Hematopoietic multipotent progenitor cell (in vitro differentiated cells): Measurements from ENCODE around the gene NFX1. TPM values are rescaled to one million over a fixed set of nuclear protein-coding genes. Genes with fewer than 3 reads are reported as not detected.
A peak's percentile ranks its signal among the peaks of the same experiment; 100 is the strongest.
"Not testable (repeated sequence)": the region's sequence is repeated elsewhere in the genome, so short reads cannot be mapped to it uniquely, and the experiment has no call there.

Source experiments
- DNase-seq, 3 donors: peaks; one replicate each; pipeline ENCODE4 v3.0.0-alpha.2; 2011 to 2015; ENCODE audit warnings: low read depth in 2 of 3, low spot score in 2 of 3
- total RNA-seq: library from RNA; depleted of rRNA; stranded (reverse); fragments of >200 nt; gene quantifications from one replicate; pipeline ENCODE4 v1.2.3, GENCODE V29; 2012

Gene NFX1
- total RNA-seq, 1 donor = 35.5 TPM

DNA sequence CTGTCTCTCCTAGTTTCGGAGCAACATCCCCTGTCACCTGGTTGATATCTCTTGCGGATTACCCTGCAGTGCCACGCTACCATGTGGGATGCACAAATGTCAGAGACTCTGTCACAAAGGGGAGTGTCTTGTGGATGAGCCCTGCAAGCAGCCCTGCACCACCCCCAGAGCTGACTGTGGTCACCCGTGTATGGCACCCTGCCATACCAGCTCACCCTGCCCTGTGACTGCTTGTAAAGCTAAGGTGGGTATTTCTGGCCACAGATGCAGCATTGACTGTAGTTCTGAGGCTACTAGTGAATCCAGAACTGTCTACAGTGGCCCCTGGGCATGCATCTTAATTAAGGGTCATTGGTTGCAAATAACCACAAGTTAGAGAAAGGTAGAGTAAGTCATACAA, 61.2 kb downstream of the NFX1 start:
- DNase-seq = no peak

DNA sequence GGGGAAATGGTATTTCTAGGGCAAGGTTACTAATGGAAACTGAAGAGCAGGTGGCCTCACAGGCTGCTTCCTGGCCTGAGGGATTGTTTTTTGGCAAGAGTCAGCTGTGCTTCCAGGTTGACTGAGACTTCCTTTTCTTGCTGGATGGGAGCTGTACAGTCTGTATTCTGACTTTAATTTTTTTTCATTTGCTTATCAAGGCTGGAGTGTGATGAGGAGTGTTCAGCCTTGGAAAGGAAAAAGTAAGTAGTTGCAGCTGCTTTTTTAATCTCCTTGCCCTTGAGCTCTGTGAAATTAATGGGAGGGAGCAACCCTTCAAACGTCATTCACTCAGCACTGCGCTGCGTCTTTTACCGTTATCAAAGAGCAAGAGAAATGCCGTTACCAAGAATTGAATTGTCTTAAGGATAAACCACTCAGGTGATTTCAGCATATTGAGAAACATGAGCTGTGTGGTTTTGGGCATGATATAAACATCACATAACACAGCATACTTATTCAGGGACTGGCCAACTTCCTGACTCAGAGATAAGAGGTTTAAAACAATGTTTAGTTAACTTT, 64.4 kb downstream of the NFX1 start:
- DNase-seq = no peak

DNA sequence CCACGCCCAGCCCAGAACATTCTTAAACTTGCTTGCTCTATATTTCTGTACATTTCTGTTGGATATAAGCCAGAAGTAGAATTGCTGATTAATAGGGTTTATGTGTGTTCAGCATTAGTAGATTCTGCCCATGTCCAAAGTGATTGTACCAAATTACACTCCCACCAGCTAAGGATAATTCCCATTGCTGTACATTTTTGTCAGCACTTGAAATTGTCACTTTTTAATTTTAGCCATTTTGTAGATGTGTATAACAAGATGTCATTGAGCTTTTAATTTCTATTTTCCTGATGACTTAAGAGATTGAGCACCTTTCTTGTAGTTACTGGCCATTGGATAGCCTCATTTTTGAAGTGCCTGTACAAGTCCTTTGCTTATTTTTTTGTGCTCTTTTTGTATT, 65.6 kb downstream of the NFX1 start:
- no peak for DNase-seq

DNA sequence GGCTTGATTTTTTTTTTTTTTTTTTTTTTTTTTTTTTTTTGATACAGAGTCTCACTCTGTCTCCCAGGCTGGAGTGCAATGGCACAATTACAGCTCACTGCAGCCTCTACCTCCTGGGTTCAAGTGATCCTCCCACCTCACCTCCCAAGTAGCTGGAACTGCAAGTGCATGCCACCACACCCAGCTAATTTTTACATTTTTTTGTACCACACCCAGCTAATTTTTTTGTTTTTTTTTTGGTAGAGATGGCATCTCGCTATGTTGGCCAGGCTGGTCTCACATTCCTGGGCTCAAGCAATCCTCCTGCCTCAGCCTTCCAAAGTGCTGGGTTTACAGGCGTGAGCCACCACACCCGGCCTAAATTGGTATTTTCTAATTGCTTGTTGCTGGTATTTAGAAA, 68.3 kb downstream of the NFX1 start:
- not testable (repeated sequence) for DNase-seq

DNA sequence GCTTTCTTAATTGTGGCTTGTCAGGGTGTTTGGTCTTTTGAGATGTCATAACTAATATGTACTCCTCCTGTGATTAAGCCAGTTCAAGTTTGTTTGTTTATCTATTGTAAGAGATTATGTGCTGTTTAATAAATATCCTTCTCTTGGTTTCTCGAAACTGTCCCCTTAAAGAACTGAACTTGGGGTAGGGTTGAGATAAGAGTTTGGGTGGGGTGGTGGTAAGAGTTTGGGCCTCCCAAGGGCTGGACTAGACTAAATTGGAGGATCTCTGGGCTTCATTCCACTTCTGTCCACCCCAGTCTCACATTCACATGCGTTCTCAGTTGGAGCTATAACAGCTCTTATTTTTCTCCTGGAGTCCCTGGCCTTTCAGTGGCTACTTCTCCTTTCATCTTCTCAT, 73.8 kb downstream of the NFX1 start:
- no peak for DNase-seq

DNA sequence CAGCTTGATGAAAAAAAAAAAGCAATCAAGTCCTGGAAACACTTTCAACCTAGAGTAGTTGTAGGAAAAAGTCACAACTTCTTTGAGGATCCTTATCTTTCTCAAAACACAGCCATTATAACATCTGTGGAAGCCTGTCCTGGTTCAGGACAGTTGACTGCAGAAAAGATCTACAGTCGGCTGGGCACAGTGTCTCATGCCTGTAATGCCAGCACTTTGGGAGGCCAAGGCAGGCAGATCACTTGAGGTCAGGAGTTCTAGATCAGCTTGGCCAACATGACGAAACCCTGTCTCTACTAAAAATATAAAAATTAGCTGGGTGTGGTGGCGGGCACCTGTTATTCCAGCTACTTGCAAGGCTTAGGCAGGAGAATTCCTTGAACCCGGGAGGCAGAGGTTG, 74.5 kb downstream of the NFX1 start:
- DNase-seq = not testable (repeated sequence)

DNA sequence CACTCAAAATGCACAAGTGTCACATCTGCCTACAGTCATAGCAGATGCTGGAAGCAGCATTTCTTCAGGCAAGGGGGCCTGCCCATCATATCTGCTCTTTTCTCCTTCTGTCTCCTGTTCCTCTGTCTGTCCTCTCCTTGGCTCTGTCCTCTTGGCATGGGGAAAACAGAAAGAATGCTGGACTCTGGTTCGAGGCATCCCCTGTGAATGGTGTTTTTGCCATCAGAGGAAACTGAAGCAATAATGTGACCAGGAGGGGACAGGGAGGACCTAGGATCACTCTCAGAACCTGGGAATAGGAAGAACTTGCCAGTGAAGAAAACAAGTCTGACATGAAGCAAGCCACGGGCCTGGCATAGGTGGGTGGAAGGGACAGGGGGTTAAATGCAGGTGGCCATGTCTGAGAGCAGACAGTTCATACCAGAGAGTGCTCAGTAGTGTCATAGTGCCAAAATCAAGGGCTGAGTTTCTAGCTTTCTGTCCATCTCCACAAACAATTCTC, 76.7 kb downstream of the NFX1 start:
- DNase-seq = no peak

DNA sequence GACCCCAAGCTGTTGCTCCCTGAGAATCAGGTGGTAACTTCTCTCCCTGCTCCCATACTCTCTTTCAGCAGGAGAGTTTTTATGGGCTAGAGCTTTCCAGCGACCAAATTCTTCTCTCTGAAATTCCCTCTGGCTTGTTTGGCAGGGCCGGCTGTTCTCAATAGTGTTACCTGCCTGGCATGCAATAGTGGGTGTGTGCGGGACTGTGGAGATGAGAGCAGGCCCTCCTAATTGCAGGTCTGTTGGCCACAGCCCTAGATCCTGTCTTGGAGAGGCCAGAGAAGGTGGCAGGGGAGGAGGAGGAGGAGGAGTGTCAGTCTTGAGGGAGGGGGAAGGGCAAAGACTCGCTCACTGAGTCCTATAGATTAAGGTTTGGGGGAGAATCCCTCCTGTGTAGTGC, 82.6 kb downstream of the NFX1 start:
- DNase-seq = no peak

DNA sequence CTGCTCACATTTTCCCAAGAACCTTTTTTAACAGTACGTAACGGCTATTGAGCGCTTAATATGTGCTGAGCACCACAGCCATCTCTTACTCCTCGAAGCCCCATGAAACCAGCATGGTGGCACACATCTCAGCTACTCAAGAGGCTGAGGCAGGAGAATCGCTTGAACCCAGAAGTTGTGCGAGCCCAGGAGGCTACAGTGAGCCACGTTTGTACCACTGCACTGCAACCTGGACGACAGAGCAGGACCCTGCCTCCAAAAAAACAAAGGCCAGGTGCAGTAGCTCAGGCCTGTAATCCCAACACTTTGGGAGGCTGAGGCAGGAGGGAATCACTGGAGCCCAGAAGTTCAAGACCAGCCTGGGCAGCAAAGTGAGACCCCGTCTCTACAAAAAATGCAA, 83.9 kb downstream of the NFX1 start:
- DNase-seq = no peak

DNA sequence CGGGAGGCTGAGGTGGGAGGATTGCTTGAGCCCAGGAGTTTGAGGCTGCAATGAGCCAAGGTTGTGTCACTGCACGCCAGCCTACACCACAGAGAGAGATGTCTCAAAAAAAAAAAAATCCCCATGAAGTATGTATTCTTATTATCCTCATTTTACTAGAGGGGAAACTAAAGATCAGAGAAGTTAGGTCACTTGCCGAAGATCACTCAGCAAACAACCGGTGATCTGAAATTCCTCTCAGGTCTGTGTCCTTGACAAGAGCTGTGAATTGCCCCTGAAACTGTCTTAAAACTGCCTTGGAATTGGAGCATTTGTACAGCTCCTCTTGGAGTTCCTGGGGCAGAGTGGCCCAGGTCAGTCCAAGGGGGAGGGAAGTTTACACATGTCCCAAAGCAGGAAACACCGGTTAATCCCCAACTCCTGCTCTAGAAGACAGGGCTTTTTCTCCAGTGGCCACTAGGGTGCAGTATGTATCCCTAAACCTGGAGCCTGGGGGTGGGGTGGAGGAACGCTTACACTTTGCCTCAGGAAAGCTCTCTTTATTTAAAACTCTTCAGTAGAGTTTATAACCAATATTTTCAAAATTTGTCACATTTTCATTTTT, 84.4 kb downstream of the NFX1 start:
- DNase-seq = peak; percentile 37 to 86 (median 72)

DNA sequence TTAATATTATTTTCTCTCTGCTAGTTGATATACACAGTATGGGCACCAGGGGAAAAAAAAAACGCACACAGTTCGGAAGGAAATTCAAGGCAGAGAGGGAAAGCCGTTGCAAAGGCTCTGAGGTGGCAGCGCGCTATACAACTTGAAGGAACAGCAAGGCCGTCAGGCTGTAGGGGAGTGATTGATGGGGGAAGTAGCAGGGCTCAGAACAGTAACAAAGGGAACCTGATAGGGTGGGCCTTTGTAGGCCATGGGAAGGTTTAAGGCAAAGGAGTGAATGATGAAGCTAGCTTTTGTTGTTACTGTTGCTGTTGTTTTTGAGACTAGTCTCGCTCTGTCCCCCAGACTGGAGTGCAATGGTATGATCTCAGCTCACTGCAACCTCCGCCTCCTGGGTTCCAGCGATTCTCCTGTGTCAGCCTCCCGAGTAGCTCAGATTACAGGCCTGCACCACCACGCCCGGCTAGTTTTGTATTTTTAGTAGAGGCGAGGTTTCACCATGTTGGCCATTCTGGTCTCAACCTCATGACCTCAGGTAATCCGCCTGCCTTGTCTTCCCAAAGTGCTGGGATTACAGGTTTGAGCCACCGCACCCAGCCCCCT, 85.0 kb downstream of the NFX1 start:
- DNase-seq = peak in 1 of 3 donors; percentile 41

DNA sequence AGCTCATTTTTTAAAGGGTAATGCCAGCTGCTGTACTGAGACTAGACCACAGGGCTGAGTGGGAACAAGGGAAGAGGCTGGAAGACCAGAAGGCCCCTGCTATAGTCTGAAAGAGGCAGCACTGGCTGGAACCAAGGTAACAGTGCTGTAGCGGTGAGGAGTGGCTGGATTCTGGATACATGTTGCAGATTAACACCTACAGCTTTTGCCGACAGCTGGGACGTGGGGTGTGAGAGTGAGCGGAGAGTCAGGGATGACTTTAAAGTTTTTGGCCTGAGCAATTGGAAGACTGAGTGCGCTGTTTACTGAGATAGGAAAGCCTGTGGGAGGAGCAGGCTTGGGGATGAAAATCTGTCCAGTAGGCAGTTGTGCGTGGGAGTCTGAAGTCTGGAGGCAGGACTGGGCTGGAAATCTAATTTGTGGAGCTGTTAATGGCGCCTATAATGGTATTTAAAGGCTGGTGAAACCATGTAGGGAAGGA, 85.6 kb downstream of the NFX1 start:
- DNase-seq = no peak

DNA sequence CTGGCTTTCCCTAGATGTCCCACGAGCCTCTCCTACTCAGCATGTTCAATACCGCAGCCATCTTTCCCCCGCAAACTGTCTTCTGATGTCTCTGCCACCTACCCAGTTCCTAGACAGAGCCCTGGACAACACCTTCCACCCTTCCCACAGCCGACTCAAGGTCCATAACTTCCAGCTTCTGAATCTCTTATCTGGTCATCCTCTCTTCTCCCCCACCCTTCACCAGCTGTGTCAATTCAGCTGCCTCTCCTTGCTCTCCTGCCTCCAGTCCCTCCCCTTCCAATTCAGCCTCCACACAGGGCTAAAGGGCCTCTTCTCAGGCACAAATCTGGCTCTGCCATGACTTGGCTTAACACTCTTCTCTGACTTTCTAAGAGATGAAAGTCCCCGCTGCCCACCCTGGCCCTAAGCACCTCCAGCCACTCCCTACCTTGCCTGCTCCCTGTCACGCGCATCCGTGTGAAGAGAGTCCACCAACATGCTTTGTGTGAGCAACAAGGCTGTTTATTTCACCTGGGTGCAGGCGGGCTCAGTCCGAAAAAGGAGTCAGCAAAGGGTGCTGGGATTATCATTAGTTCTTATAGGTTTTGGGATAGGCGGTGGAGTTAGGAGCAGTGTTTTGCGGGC, 86.9 kb downstream of the NFX1 start:
- no peak for DNase-seq

DNA sequence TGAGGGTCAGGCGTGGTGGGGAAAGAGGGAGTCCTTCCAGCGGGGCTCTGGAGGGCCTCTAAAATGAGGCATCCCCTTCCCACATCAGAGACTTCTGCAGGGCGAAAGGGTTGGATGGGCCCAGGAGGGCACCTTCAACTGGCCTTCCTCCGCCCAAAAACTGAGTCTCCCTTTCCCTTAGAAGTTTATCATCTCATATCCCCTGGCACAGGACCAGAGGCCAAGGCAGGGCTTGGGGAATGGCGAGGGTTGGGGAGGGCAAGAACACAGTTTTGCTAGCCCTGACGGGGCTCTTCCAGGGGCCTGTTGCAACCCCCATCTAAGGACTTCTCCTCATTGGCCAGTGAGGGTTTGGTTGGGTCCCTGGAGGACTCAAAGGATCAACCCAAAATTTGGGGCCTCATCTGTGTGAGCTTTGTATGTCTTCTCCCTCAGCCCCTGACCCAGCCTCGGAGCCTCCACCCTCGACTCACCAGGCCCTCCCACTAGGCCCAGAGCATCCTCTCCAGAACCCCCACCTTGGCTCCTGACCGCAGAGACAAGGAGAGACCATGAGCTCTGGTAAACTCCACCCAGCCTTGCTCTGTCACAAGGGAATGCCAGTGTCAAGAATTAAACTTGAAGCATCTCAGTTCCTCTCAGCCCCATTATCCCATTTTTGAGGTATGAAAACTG, 87.9 kb downstream of the NFX1 start:
- no peak for DNase-seq

DNA sequence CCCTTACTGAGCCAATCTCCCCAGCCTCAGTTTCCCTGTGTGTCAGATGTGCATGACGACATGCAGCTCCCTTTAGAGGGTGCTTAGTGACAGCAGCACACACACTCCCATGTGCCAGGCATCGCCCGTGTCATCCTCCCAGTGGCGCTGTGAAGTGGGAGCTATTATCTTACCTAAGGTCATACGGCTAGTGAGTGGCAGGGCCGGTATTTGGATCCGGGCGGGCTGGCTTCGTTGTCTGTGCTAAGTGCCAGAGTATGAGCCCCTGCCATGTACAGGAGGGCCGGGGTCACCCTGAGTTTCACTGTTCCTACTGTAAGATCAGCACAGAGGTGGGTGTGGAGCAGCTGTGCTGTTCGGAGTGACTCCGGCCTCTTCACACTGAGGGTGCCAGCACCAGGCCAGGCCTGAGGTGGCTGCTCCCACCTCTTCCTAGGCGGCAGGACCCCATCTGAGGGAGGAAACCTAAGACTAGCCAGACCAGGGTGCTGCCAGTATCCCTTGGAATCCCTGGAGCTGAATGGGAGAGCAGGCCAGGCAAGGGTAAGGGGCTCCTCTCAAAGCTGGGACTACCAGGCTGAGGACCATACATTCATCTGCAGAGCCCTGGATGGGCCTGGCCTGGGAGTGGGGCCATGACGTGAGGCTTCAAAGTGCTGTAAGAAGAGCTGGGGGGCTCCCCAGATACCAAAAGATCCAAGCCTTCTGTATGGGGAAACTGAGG, 89.5 kb downstream of the NFX1 start:
- DNase-seq = no peak

DNA sequence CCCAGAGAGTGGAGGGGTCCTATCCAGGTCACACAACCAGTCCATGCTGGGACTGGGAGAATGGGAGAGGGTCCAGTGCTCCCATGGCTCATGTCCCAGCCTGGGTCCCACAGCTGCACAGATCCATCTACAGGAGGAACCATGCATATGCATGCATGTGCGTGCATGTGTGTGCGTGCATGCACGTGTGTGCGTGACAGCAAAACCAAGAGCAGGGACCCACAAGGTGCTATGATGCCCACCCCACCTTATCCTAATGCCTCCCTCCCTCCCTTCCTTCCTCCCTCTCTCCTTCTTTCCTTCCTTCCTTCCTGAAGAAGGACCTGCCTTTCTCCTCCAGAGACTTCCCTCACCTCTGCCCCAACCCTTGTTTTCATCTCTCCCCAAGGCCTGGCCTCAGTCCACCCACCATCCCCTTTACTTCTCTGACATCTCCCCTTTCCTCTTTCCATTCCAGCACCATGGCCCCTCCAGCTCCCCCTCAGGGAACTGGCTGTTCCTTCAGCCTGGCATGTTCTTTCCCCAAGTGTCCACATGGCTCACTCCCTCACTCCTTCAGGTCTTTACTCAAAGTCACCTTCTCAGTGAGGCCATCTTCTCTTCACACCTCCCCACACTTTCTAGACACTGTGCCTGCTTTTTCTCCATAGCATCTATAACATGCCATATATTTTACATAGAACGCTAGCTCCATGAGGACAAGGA, 90.2 kb downstream of the NFX1 start:
- no peak for DNase-seq

DNA sequence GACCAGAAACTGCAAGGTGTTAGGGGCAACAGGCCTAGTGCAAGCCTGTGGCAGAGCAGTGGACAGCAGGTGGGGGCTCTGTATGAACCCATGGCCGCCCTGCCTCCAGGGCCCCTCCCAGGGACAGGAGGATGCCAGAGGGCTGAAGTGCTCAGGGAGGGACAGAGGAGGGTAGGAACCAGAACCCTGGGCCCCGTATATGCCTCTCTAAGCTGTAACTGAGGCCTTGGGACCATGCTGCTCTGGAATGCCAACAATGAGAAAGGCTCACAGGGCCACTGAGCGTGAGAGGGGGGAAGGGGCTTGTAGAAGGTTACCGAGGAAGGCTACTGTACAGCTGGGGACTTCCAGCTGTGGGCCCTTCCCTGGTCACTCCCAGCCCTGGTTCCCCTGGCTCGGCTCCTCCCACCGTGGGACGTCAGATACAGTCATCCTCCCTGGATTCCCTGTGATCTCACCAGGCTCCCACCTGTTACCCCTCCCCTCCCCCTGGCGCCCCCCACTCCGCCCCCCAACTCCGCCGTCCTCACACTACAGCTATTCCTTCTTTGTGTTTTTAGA, 91.0 kb downstream of the NFX1 start:
- DNase-seq = no peak

DNA sequence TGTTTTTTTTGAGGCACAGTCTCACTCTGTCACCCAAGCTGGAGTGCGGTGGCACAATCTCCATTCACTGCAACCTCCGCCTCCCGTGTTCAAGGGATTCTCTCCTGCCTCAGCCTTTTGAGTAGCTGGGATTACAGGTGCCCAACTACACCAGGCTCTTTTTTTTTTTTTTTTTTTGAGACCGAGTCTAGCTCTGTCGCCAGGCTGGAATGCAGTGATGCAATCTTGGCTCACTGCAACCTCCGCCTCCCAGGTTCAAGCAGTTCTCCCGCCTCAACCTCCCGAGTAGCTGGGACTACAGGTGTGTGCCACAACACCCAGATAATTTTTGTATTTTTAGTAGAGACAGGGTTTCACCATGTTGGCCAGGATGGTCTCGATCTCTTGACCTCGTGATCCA, 92.1 kb downstream of the NFX1 start:
- DNase-seq = not testable (repeated sequence)

DNA sequence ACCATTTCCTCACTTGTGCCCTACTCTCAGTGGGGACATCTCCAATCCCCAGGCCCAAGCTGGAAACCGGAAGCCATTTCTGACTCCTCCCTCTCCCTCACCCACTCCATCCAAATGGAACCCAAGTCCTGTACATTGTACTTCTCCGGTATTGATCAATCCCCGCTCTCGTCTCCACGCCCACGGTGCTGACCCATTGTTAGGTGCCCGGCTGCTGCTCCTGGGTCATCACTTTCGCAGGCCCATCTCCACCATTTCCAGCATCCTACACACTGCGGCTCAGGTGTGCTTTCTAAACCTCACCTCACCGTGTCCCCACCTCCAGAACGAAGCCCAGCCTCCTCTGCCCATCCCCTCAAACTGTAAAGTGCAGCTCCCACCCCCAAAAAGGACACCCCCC, 93.1 kb downstream of the NFX1 start:
- not testable (repeated sequence) for DNase-seq

DNA sequence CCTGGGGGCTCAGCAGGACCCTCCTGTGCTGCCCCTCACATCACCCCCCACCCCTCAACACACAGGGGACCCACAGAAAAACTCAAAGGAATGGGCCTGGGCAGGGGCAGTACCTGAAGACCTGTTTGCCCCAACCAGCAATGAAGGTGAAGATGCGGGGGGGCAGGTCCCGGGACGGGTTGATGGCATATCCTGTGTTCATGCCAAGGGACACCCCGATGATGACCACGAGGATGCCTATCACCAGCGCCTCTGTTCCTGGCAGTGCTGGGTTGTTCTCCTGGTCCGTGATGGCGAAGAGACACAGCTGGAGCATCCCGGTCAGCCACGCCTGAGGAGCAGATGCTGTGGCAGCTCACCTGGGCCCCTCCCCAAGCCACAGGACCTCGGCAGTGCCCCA, 95.2 kb downstream of the NFX1 start:
- DNase-seq = not testable (repeated sequence)
